Adrenal gland (tissue), 5 donors: ENCODE measurements around the gene AGPAT3.

Experiments
- CTCF ChIP-seq, 6 experiments: fragments of 450-650 bp in 4 of 6; fragments of 200-600 bp in 2 of 6; sonication (generic) in 1 of 6; IDR thresholded peaks; 1 replicate in 5 of 6; 2 replicates in 1 of 6; pipeline versions ENCODE4 v1.5.1 to v1.8.0; 2016 to 2021; ENCODE audit warnings: antibody characterized with exemption in 6 of 6, mild to moderate bottlenecking in 2 of 6, moderate library complexity in 1 of 6
- POLR2A ChIP-seq, 2 donors: fragments of 450-650 bp; IDR thresholded peaks; one replicate each; pipeline ENCODE4 v1.6.1; 2017; ENCODE audit warnings: antibody characterized with exemption in 2 of 2, mild to moderate bottlenecking in 2 of 2, moderate library complexity in 1 of 2
- donor health status: DM: no; HTN: no; CAD: no.

GRCh38 chr21:43867948-43868347 lies 2.9 kb downstream of the AGPAT3 start:
- TF ChIP-seq POLR2A (IDR thresholded peaks at IDR 0.05) (no peak), CTCF (IDR thresholded peaks at IDR 0.05) (no peak)
